GM04503 (cell line): ENCODE results near the gene FLACC1.
A peak's percentile ranks its signal among the peaks of the same experiment; 100 is the strongest.
"Not testable (repeated sequence)": the region's sequence is repeated elsewhere in the genome, so short reads cannot be mapped to it uniquely, and the experiment has no call there.

Source experiments
- DNase-seq: peaks from one replicate; pipeline ENCODE4 v3.0.0-alpha.2; 2012; ENCODE audit warnings: low read depth

Gene FLACC1

DNA sequence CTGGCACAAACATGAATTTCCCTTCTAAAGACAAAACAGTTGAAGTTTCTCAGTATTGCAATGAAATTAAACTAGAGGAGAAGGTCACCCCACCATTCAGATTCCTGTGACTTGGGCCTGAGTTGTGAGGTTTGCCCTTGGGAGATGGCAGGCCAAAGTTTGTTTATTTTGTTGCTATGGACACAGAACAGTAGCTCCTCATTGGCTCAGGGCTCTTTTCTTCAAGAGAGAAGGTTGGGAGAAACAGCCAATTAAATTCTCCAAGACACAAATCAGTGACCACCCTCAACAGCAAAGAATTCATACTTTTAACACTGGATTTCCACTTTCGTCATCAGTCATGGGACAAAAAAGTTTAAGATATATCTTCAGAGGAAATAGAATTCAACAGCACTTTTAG lies at the start of gene FLACC1:
Gene FLACC1 (minus strand): TSS at position 125 of the 400 bp plus-strand sequence. CDS start 5,941 bp downstream, outside the sequence.
- peak; percentile 60 for DNase-seq

DNA sequence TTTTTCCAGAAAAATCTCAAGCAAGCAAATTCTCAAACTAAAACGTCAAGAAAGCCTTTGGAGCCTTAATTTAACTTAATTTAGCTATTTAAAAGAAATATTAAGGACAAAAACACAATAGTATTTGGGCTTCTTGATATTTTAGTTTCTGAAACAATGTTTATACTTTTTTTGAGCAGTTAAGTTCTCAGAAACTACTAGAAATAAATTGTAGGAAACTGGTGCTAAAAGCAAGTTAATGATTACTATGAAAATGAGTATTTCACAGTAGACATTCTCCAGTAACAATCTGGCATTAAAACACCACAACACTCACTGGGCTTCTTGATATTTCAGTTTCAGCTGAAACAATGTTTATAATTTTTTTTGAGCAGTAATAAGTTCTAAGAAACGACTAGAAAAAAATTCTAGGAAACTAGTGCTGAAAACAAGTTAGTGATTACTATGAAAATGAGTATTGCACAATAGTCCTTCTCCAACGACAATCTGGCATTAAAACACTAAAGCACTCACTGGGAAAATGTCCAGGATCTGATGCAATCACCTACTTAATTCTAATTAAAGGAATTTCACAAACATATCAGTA lies 49.0 kb upstream of the FLACC1 start:
- peak; percentile 63 for DNase-seq

GRCh38 chr2:201404699-201405280 lies 47.6 kb upstream of the FLACC1 start:
- DNase-seq, result no peak

DNA sequence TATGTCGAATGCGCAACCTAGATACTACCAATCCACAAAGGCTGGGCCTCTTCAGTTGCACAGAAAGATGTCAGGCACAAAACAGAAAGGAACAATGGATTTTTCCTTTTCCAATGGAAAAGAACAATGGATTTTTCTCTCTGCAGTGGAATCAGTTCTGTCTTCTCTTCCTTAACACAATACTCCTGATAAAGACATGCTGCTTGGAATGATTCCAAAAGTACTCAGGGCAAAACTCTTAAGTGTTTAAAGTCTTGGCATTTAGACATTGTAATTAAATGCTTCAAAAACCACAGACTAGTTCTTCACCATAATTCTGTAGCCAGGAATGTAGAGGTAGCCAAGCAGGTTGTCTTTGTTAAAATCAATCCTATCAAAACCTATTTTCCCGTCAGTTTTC lies 46.7 kb upstream of the FLACC1 start:
- no peak for DNase-seq

DNA sequence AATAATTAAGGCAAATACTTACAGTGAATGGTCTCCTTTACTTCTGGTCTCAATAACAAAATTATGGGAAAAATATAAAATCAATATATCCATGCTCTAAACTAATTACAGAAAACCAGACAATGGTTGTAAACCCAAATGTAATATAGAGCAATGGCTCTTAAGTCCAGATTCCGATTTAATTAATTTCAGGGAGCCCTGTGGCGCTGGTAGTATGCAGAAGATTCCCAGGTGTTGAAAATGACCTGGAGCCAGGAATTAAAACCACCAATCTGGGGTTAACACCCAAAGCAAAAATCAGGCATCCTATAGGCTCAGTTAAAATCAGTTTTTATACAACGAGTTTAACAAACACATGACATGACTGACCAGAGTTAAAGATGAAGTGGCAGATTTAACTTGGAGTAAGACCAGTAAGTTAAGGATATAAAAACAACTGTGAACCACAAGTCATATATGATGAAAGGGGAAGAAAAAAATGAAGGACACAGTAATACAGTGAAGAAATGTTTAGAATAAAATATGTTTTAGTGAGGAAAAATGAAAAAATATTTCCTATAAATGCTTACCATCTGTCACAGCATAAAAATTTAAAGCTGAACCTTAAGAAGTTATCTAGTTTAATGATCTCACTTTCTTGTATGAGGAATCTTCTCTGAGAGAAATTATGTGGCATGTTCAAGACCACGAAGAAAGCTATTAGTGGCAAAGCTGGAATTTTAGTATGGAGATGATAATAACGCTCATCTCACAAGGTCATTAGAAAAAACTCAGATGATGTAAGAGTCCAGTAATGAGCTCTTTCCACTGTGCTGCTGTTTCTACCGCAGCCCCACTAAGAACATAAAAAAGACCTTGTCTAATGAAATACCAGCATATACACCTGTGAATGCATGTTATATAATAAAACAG lies 45.8 kb upstream of the FLACC1 start:
- DNase-seq, result no peak

GRCh38 chr2:201401815-201402214 lies 44.7 kb upstream of the FLACC1 start:
- DNase-seq, result no peak

GRCh38 chr2:201396595-201396994 lies 39.5 kb upstream of the FLACC1 start:
- DNase-seq, result no peak

- no peak for DNase-seq
These were observed 26.0 kb upstream of the FLACC1 start for GRCh38 chr2:201383136-201383535.

GRCh38 chr2:201378496-201379397 lies 21.6 kb upstream of the FLACC1 start:
- no peak for DNase-seq

GRCh38 chr2:201377218-201377617 lies 20.1 kb upstream of the FLACC1 start:
- DNase-seq, result no peak

DNA sequence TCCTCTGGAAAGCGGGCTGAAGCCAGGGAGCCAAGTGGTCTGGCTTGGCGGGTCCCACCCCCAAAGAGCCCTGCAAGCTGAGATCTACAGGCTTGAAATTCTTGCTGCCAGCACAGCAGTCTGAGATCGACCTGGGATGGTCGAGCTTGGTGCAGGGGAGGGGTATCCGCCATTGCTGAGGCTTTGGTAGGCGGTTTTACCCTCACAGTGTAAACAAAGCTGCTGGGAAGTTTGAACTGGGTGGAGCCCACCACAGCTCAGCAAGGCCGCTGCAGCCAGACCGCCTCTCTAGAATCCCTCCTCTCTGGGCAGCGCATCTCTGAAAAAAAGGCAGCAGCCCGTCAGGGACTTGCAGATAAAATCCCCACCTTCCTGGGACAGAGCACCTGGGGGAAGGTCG lies 12.6 kb upstream of the FLACC1 start:
- no peak for DNase-seq

DNA sequence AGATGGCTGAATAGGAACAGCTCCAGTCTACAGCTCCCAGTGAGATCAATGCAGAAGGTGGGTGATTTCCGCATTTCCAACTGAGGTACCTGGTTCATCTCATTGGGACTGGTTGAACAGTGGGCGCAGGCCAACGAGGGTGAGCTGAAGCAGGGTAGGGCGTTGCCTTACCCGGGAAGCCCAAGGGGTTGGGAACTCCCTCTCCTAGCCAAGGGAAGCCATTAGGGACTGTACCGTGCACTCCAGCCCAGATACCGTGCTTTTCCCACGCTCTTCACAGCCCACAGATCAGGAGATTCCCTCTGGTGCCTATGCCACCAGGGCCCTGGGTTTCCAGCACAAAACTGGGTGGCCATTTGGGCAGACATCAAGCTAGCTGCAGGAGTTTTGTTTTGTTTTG lies 12.2 kb upstream of the FLACC1 start:
- DNase-seq, result not testable (repeated sequence)

DNA sequence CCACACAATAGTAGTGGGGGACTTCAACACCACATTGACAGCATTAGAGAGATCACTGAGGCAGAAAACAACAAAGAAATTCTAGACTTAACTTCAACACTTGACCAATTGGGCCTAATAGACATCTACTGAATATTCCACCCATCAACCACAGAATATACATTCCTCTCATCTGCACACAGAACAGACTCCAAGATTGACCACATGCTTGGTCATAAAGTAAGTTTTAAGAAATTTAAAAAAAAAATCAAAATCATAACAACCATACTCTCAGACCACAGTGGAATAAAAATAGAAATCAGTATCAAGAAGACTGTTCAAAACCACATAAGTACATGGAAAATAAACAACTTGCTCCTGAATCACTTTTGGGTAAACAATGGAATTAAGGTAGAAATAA lies 9.0 kb upstream of the FLACC1 start:
- no peak for DNase-seq

DNA sequence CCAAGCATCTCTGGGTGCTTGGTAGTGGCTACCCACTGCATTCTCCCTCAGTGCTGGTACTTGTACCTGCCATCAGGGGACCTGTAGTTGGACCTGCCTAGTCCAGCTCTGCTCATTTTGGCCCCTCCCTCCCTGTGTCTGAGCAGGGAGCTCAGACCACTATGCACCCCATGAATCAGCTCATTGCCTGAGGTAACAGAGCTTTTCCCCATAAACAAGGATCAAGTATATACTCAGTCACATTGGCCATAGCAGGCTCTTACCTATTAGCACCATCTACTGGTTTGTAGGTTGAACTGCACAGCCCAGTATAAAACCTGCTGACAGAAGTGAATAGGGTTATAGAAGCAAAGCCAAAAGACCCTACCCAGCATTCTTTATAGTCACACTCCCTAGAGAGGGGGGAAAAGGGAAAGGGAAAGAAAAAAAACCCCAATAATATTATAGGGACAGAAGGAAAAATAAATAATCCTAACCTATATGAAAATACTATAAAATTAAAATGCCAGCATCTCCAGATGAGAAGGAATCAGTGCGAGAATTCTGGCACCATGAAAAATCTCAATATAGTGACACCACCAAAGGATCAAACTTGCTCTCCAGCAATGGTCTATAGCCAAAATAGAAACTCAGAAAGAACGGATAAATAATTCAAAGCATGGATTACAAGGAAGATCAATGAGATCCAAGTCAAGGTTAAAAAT lies 6.9 kb upstream of the FLACC1 start:
- DNase-seq, result peak; percentile 15

GRCh38 chr2:201362396-201362795 lies 5.3 kb upstream of the FLACC1 start:
- no peak for DNase-seq

- no peak for DNase-seq
These were observed 4.1 kb upstream of the FLACC1 start for GRCh38 chr2:201361078-201361733.

GRCh38 chr2:201360256-201360655 lies 3.1 kb upstream of the FLACC1 start:
- DNase-seq, result no peak

DNA sequence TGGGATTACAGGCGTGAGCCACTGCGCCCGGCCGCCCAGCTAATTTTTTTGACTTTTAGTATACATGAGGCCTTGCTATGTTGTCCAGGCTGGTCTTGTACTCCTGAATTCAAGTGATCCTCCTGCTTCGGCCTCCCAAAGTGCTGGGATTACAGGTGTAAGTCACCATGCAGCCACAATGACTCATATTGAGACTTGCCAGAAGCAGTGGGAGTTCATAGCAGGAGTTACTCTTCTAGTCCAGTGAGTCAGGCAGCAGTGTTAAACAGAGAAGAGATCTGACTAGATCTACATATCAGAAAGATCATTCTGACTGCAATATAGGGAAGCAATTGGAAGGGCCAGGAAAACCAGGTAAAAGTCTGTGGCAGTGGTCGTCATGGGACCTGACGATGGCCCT lies 1.5 kb upstream of the FLACC1 start:
- DNase-seq, result peak; percentile 16

DNA sequence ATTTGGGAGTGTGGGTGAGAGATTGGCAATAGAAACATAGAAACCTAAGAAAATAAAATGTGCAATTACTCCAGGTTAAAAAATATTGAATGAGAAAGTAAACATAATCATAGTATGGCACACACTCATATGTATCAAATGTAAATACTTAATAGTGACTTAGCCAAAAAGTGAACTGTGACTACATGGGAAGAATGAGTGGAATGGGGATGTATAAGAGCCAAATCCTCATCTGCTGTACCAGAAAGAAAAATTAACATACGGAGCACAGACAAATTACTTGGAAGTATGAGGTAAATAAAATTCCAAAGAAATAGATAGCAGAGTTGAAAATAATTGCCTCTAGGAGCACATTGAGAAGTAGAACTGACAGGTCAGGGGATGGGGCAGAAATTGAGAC lies 4.0 kb downstream of the FLACC1 start:
- no peak for DNase-seq

GRCh38 chr2:201350879-201351278 lies 6.3 kb downstream of the FLACC1 start:
- DNase-seq, result no peak

DNA sequence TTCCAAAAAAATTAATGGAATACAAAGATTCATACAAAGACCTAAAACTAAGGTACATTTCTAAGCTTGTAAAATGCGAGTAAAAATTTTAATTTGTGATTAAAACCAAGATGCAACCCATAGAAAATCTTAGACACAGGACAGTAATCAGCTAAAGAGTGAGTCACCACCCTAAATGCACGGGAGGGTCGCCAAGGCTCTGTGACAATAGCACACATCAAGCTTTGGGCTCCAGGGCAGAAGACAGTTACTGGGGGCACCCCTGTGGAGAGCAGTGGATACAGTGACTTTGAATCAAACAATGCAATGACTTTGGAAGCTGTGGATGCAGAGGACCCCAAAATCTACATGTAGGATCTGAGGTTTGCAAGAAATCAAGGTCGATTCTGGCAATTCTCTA lies 7.5 kb downstream of the FLACC1 start:
- DNase-seq, result no peak
